Liver (tissue), 9 donors: Measurements from ENCODE around the gene CD2. TPM values are rescaled to one million over a fixed set of nuclear protein-coding genes. Genes with fewer than 3 reads are reported as not detected.

ENCODE experiments used
- DNase-seq: peaks from one replicate; pipeline ENCODE4 v3.0.0-alpha.2; 2017; ENCODE audit warnings: low spot score
- H3K27ac ChIP-seq, 2 donors: one replicate each; pipeline ENCODE4 v1.7.0; 2013; ENCODE audit warnings: inconsistent platforms in 2 of 2, low read length in 2 of 2, control low read depth in 1 of 2, low read depth in 1 of 2, mild to moderate bottlenecking in 1 of 2
- H3K27me3 ChIP-seq, 4 donors: one replicate each; pipeline versions ENCODE4 v1.6.1 to v1.7.0; 2013; ENCODE audit warnings: low read length in 3 of 4, inconsistent platforms in 1 of 4, mild to moderate bottlenecking in 1 of 4, moderate library complexity in 1 of 4; ENCODE audit not compliant: control insufficient read depth in 4 of 4, insufficient read depth in 4 of 4
- H3K36me3 ChIP-seq, 4 donors: one replicate each; pipeline versions ENCODE4 v1.6.1 to v1.7.0; 2013; ENCODE audit warnings: low read length in 3 of 4, mild to moderate bottlenecking in 3 of 4, low read depth in 1 of 4, moderate library complexity in 1 of 4; ENCODE audit not compliant: control insufficient read depth in 4 of 4, insufficient read depth in 3 of 4
- H3K4me1 ChIP-seq, 4 donors: one replicate each; pipeline versions ENCODE4 v1.6.1 to v1.7.0; 2013; ENCODE audit warnings: low read length in 3 of 4, mild to moderate bottlenecking in 3 of 4, moderate library complexity in 1 of 4; ENCODE audit not compliant: control insufficient read depth in 4 of 4, insufficient read depth in 4 of 4
- H3K4me3 ChIP-seq, 3 donors: one replicate each; pipeline versions ENCODE4 v1.6.1 to v1.7.0; 2013; ENCODE audit warnings: low read length in 3 of 3, control low read depth in 1 of 3, low read depth in 1 of 3, mild to moderate bottlenecking in 1 of 3
- H3K9ac ChIP-seq, 2 donors: one replicate each; pipeline ENCODE4 v1.7.0; 2013; ENCODE audit warnings: low read length in 2 of 2, mild to moderate bottlenecking in 2 of 2, moderate library complexity in 2 of 2, control low read depth in 1 of 2, low read depth in 1 of 2
- H3K9me3 ChIP-seq, 4 donors: one replicate each; pipeline versions ENCODE4 v1.6.1 to v1.7.0; 2013; ENCODE audit warnings: low read length in 3 of 4; ENCODE audit not compliant: control insufficient read depth in 4 of 4
- ATF3 ChIP-seq: IDR thresholded peaks from 2 replicates; pipeline ENCODE4 v1.6.1; 2016; ENCODE audit warnings: antibody characterized with exemption
- CTCF ChIP-seq: fragments of 150-350 bp; IDR thresholded peaks from 2 replicates; pipeline ENCODE4 v1.5.1; 2017; ENCODE audit warnings: improper control_type of control experiment, low read depth, low read length; ENCODE audit not compliant: missing input control
- EGR1 ChIP-seq, 2 donors: IDR thresholded peaks; 2 replicates each; pipeline ENCODE4 v1.6.1; 2016 to 2018; ENCODE audit warnings: antibody characterized with exemption in 2 of 2, low read depth in 2 of 2
- FOXA1 ChIP-seq: IDR thresholded peaks from 2 replicates; pipeline ENCODE4 v1.6.1; 2016; ENCODE audit warnings: antibody characterized with exemption
- FOXA2 ChIP-seq: IDR thresholded peaks from 2 replicates; pipeline ENCODE4 v1.6.1; 2016; ENCODE audit warnings: antibody characterized with exemption
- GABPA ChIP-seq, 2 donors: IDR thresholded peaks in 1 of 2; conservative IDR thresholded peaks in 1 of 2; 2 replicates each; pipeline ENCODE4 v1.6.1; 2016; ENCODE audit warnings: antibody characterized with exemption in 2 of 2, mild to moderate bottlenecking in 1 of 2, moderate library complexity in 1 of 2
- HNF4A ChIP-seq, 2 donors: conservative IDR thresholded peaks; 2 replicates each; pipeline ENCODE4 v1.6.1; 2016; ENCODE audit warnings: antibody characterized with exemption in 2 of 2, mild to moderate bottlenecking in 2 of 2
- HNF4G ChIP-seq: IDR thresholded peaks from 2 replicates; pipeline ENCODE4 v1.6.1; 2016; ENCODE audit warnings: antibody characterized with exemption
- JUND ChIP-seq, 2 donors: IDR thresholded peaks; 2 replicates each; pipeline ENCODE4 v1.6.1; 2016; ENCODE audit warnings: antibody characterized with exemption in 2 of 2
- MAX ChIP-seq: IDR thresholded peaks from 2 replicates; pipeline ENCODE4 v1.6.1; 2016; ENCODE audit warnings: antibody characterized with exemption
- NR2F2 ChIP-seq: IDR thresholded peaks from 2 replicates; pipeline ENCODE4 v1.6.1; 2016; ENCODE audit warnings: antibody characterized with exemption
- RAD21 ChIP-seq, 2 donors: IDR thresholded peaks; 2 replicates each; pipeline ENCODE4 v1.6.1; 2016; ENCODE audit warnings: antibody characterized with exemption in 2 of 2, mild to moderate bottlenecking in 2 of 2
- REST ChIP-seq: IDR thresholded peaks from 2 replicates; pipeline ENCODE4 v1.6.1; 2016; ENCODE audit warnings: antibody characterized with exemption, mild to moderate bottlenecking
- RXRA ChIP-seq, 2 donors: IDR thresholded peaks; 2 replicates each; pipeline ENCODE4 v1.6.1; 2017 to 2018; ENCODE audit warnings: antibody characterized with exemption in 2 of 2, mild to moderate bottlenecking in 1 of 2
- SP1 ChIP-seq: IDR thresholded peaks from 2 replicates; pipeline ENCODE4 v1.6.1; 2018; ENCODE audit warnings: antibody characterized with exemption, mild to moderate bottlenecking
- TAF1 ChIP-seq: conservative IDR thresholded peaks from 2 replicates; pipeline ENCODE4 v1.6.1; 2016; ENCODE audit warnings: antibody characterized with exemption, mild to moderate bottlenecking
- YY1 ChIP-seq: IDR thresholded peaks from 2 replicates; pipeline ENCODE4 v1.6.1; 2016; ENCODE audit warnings: antibody characterized with exemption, mild to moderate bottlenecking
- ZBTB33 ChIP-seq: IDR thresholded peaks from 2 replicates; pipeline ENCODE4 v1.6.1; 2016; ENCODE audit warnings: antibody characterized with exemption
- WGBS: extraction: QIAGEN DNeasy Blood & Tissue Kit; methylation state at CpG from one replicate; pipeline ENCODE4 v1.1.7; 2013; 5-methylcytosine and 5-hydroxymethylcytosine counted together
- polyA plus RNA-seq, 2 donors: library from polyadenylated mRNA; stranded (reverse) in 1 of 2; unstranded in 1 of 2; fragments of 200-250 nt in 1 of 2; fragments of >200 nt in 1 of 2; fragmentation: Nextera tagmentation in 1 of 2; extraction: Ambion mirVana in 1 of 2; gene quantifications; one replicate each; pipeline versions ENCODE4 v1.2.1 to v1.2.3, GENCODE V29; 2013 to 2015
- total RNA-seq, 2 donors: library from RNA; depleted of rRNA; stranded (reverse); fragments of >200 nt; gene quantifications; one replicate each; pipeline ENCODE4 v1.2.3, GENCODE V29; 2014
- donor health status: healthy.
- donor health status: healthy.
- donor health status: healthy.
- donor health status: healthy.
- donor health status: healthy.

Gene CD2
- total and polyA plus RNA-seq, 4 donors: 0.28 to 1.5 (median 0.89) TPM

GRCh38 chr1:116706841-116707240, 47.4 kb upstream of the CD2 start:
- H3K4me1 ChIP-seq: no peaks in the 10 kb centered on the region
- no peaks in the 10 kb centered on the region for H3K27me3 ChIP-seq
- TF ChIP-seq FOXA2 (no peak), GABPA (IDR thresholded peaks at IDR 0.05 in 1 of 2, conservative IDR thresholded peaks at IDR 0.05 in 1 of 2) (no peak), REST (no peak)
- H3K4me3 ChIP-seq: no peak overlapping the region
- no peak overlapping the region for H3K9ac ChIP-seq
- H3K36me3 ChIP-seq: no peaks in the 10 kb centered on the region
- no peaks in the 10 kb centered on the region for H3K9me3 ChIP-seq
- DNase-seq: no peak
- no peak overlapping the region for H3K27ac ChIP-seq

- DNase-seq: no peak
- H3K9ac ChIP-seq: no peak overlapping the region
- H3K9me3 ChIP-seq: no peaks in the 10 kb centered on the region
- 91% methylated on average over 6 of the region's 6 CpGs for WGBS
- H3K4me1 ChIP-seq: no peaks in the 10 kb centered on the region
- no peaks in the 10 kb centered on the region for H3K36me3 ChIP-seq
- H3K27me3 ChIP-seq: no peaks in the 10 kb centered on the region
- no peak overlapping the region for H3K4me3 ChIP-seq
- TF ChIP-seq TAF1 (no peak), RAD21 (IDR thresholded peaks at IDR 0.05) (no peak), CTCF (no peak), MAX (no peak), GABPA (IDR thresholded peaks at IDR 0.05 in 1 of 2, conservative IDR thresholded peaks at IDR 0.05 in 1 of 2) (no peak), ZBTB33 (no peak), JUND (IDR thresholded peaks at IDR 0.05) (no peak), REST (no peak), HNF4A (conservative IDR thresholded peaks at IDR 0.05) (no peak), ATF3 (no peak), YY1 (no peak), SP1 (no peak), FOXA1 (no peak), RXRA (IDR thresholded peaks at IDR 0.05) (no peak), FOXA2 (no peak), EGR1 (IDR thresholded peaks at IDR 0.05; ENCODE audit: low read depth in 2 of 2) (no peak), NR2F2 (no peak), HNF4G (no peak)
- H3K27ac ChIP-seq: no peak overlapping the region
Measured at GRCh38 chr1:116708255-116708900, 45.9 kb upstream of the CD2 start.
